GM12872 (cell line): Measurements from ENCODE around the gene DPM2.

Experiments used
- TF ChIP-seq, protein P1 (sequence below): IDR thresholded peaks from 3 replicates; pipeline ENCODE4 v1.5.1; 2011; ENCODE audit warnings: low read depth, mild to moderate bottlenecking, low read length, moderate library complexity; ENCODE audit not compliant: insufficient read depth

The DPM2 gene, protein sequence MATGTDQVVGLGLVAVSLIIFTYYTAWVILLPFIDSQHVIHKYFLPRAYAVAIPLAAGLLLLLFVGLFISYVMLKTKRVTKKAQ

DNA sequence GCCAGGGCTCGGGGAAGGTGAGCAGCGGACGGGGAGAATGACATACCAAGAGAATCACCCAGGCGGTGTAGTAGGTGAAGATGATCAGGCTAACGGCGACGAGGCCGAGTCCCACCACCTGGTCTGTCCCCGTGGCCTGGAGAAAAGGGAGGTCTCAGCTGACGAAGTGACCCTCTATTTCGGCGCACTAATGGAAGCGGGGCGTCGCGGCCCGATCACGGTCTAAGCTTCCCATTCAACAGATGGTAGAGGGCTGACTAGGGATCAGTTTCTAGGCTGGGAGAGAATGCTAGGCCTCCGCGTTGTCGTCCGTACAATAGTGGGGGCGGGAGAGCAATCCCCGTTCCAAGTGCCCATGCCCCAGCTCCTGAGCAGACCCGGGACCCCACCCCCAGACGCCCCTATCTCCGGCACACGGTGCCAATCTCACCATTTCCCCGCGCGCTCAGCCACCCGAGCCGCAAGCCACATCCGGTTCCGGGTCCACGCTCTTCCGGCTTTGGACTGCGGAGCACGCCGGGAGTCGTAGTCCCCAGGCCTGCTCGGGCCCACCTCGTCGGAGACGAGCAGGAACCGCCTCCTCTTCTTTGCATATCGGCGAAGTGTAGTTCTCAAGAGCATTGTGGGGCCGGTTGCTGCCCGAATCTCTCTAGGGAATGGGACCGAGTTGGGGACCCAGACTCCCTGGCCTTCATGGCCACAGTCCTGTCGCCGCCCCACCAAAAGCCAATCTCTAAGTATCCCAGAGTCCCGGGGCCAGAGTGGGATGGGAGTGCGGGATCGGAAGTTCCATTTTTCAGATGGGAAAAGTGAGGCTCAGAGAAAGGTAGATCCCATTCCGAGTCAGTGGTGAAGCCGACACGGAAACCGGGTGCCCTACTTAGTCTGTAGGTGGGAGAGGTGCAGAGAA lies at the start of gene DPM2:
DPM2 (minus strand) TSS at position 467 of the 910 bp plus-strand sequence; CDS start at position 433, 34 bp downstream.
- TF ChIP-seq, protein P1, sequence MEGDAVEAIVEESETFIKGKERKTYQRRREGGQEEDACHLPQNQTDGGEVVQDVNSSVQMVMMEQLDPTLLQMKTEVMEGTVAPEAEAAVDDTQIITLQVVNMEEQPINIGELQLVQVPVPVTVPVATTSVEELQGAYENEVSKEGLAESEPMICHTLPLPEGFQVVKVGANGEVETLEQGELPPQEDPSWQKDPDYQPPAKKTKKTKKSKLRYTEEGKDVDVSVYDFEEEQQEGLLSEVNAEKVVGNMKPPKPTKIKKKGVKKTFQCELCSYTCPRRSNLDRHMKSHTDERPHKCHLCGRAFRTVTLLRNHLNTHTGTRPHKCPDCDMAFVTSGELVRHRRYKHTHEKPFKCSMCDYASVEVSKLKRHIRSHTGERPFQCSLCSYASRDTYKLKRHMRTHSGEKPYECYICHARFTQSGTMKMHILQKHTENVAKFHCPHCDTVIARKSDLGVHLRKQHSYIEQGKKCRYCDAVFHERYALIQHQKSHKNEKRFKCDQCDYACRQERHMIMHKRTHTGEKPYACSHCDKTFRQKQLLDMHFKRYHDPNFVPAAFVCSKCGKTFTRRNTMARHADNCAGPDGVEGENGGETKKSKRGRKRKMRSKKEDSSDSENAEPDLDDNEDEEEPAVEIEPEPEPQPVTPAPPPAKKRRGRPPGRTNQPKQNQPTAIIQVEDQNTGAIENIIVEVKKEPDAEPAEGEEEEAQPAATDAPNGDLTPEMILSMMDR, result no peak

DNA sequence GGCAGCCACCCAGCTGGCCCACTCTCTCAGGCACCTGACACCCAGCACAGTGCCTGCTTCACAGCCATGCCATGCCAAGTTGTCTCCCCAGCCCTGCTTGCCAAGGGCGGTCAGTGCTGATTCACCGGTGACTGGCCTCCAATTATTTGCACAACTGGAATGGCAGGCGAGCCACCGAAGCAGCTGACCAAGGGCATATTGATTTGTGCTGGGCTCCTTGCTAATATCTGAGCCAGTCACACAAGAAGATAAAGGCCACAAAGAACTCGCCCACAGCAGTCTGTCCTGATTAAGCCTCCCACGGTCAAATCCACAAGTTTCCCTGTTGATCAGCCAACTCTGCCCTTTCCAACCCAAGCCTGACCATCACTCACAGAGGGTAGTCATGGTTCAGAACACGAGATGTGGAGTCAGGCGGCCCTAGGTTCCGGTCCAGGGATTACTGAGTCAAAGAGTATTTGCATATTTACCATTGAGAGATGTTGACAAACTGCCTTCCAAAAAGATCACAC lies 49.5 kb upstream of the DPM2 start:
- TF ChIP-seq, protein P1, result no peak

DNA sequence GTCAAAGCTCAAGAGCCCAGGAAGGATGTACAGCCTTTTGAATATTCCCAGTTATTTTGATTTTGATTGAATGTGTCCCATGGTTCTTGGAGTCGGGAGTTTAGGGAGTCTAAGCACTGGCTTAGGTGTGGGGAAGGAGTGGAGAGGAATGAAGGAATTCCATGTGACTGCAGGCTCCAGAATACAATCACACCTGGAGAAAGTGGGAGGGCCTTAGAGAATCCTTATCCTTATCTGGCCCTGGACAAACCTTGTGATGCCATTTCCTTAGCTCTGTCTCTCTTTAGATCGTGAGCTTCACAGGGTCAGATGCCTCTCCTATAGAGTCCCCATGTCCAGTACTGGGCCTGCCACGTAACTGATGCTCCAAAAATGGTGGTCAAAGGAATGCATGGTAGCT lies 47.4 kb upstream of the DPM2 start:
- TF ChIP-seq, protein P1, result no peak

DNA sequence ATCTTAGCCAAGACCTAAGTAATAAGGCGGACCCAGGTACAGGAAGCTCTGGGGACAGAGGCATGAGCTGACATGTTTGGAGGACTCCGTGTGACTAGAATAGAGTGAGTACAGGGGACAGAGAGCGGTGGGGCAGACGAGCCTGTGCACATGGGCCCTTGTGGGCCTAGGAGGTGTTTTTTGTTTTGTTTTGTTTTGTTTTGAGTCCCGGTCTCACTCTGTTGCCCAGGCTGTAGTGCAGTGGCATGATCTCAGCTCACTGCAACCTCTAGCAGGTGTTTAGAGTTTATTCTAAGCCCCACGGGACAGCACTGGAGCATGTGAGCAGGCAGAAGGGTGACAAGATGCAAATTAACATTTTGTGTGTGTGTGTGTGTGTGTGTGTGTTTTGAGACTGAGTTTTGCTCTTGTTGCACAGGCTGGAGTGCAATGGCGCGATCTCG lies 46.2 kb upstream of the DPM2 start:
- TF ChIP-seq, protein P1, result no peak

DNA sequence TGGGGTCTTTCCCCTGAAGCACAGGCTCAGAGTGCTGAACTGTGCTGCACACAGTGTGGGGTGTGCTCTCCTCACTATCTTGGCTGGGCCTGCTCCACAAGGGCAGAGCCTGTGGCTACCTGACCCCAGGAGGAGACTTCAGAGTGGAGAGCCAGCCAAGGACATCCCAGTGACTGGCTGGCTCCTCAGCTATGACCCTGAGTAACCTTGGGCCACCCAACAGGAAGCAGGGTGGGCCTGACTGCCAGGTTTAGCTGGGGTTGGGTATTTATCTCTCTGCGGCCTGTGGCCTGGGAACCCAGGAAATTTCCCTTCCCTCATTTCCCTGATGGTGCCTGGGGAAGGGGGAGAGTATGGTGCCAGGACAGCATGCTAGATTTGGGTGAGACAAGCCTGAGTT lies 45.3 kb upstream of the DPM2 start:
- TF ChIP-seq, protein P1, result no peak

DNA sequence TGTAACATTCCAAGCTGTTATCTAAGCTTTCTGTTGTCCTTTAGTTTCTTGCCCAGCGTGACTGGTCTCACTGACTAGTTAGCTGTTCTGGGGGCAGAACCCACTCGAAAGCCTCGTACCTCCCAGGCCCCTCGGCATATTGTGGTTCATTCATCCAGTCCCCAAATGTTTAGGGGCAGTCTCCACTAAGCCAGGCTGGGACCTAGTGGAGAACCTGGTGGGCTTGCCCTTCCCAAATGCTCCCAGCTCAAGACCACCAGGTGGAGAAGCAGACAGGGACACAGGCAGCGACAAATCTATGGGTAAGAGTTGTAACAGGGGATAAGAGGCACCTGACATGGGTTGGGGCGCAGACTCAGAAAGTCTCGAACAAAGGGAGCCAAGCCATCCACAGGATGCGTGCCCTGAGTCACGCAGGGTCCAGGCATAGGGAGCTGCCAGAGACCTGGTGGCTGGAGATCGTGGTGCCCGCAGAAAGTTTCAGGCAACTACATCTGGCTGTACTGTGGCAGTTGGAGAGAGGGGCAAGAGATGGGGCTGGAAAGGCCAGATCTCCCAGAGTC lies 44.0 kb upstream of the DPM2 start:
- TF ChIP-seq, protein P1, result no peak

DNA sequence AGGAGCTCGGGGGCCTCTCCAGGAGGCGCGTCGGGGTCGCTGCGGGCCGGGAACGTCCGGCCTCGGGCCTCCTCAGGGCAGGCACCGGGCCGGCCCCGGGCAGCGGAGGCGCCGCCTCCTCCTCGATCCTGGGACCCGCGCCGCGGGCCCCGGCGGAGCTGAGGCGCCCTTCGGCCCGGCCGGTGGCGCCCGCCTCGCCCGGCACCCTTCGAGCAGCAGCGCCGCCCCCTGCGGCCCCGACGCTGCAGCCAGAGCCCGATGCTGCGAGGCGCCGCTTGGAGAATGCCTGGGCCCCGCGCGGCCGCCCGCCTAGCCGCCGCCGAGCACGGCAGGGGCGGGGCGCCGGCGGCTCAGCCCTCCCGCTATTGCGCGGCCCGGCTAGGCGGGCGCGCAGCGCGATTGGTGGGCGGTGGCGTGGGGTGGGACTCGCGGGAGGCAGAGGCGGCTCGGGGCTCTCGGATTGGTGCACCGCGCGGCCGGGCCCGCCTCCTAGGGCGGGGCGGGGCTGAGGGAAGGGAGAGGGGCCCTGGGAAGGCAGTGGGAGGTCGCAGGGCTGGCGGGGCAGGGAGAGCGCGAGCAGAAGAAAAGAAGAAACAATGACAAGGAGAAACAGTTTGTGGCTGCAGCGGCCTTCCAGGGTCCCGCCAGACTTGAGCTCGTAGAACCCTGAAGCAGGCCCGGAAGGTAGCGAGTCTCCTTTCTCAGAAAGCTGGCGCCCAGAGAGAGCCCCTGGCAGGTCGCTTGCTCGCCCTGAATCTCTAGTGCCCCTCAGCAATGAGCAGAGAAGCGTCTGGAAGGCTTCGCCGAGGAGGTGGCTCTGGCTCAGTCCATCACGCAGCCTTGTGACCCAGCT lies 43.3 kb upstream of the DPM2 start, which contains the start of gene EEIG1:
EEIG1 (minus strand) TSS at position 284 of the 853 bp plus-strand sequence. CDS start 852 bp downstream, outside the sequence.
- TF ChIP-seq, protein P1, result no peak
